ENCODE results near the gene ATP6V1A.

The ATP6V1A gene

GRCh38 chr3:113747283-113748046, 630 bp downstream of the ATP6V1A start:
- DNase-seq, result no peak

- DNase-seq, result no peak
Observed at GRCh38 chr3:113751141-113751540, 4.3 kb downstream of the ATP6V1A start.

GRCh38 chr3:113753376-113753985, 6.6 kb downstream of the ATP6V1A start:
- no peak for DNase-seq

- DNase-seq, result no peak
Observed at GRCh38 chr3:113754494-113755159, 7.8 kb downstream of the ATP6V1A start.

- DNase-seq, result no peak
Observed at GRCh38 chr3:113758389-113759024, 11.7 kb downstream of the ATP6V1A start.

- no peak for DNase-seq
Observed at GRCh38 chr3:113764698-113765097, 17.9 kb downstream of the ATP6V1A start.

GRCh38 chr3:113769551-113769950, 22.7 kb downstream of the ATP6V1A start:
- DNase-seq, result no peak

GRCh38 chr3:113771993-113772392, 25.2 kb downstream of the ATP6V1A start:
- no peak for DNase-seq

- DNase-seq, result no peak
Observed at GRCh38 chr3:113773381-113773780, 26.5 kb downstream of the ATP6V1A start.

GRCh38 chr3:113775516-113775915, 28.7 kb downstream of the ATP6V1A start:
- no peak for DNase-seq

GRCh38 chr3:113776564-113776963, 29.7 kb downstream of the ATP6V1A start:
- no peak for DNase-seq

GRCh38 chr3:113783463-113783862, 36.6 kb downstream of the ATP6V1A start:
- DNase-seq, result no peak

GRCh38 chr3:113783980-113784379, 37.1 kb downstream of the ATP6V1A start:
- no peak for DNase-seq

- DNase-seq, result no peak
Observed at GRCh38 chr3:113791381-113791780, 44.5 kb downstream of the ATP6V1A start.

GRCh38 chr3:113794526-113794925, 47.7 kb downstream of the ATP6V1A start:
- DNase-seq, result no peak

GRCh38 chr3:113795693-113796092, 48.9 kb downstream of the ATP6V1A start:
- DNase-seq, result no peak

GRCh38 chr3:113802795-113803455, 56.1 kb downstream of the ATP6V1A start:
- DNase-seq, result no peak

- no peak for DNase-seq
Observed at GRCh38 chr3:113804661-113805060, 57.8 kb downstream of the ATP6V1A start.

- no peak for DNase-seq
Observed at GRCh38 chr3:113805249-113805648, 58.4 kb downstream of the ATP6V1A start.

GRCh38 chr3:113812854-113813253, 66.0 kb downstream of the ATP6V1A start:
- DNase-seq, result no peak

GRCh38 chr3:113819866-113820265, 73.0 kb downstream of the ATP6V1A start:
- no peak for DNase-seq

- DNase-seq, result no peak
Observed at GRCh38 chr3:113825090-113825489, 78.3 kb downstream of the ATP6V1A start.

GRCh38 chr3:113828600-113828999, 81.8 kb downstream of the ATP6V1A start:
- no peak for DNase-seq
